ENCODE measurements around the gene AGBL4. TPM values are rescaled to one million over a fixed set of nuclear protein-coding genes. Genes with fewer than 3 reads are reported as not detected.

AGBL4 gene
- total RNA-seq, 1 donor from 2014 or later = 3.1 TPM

DNA sequence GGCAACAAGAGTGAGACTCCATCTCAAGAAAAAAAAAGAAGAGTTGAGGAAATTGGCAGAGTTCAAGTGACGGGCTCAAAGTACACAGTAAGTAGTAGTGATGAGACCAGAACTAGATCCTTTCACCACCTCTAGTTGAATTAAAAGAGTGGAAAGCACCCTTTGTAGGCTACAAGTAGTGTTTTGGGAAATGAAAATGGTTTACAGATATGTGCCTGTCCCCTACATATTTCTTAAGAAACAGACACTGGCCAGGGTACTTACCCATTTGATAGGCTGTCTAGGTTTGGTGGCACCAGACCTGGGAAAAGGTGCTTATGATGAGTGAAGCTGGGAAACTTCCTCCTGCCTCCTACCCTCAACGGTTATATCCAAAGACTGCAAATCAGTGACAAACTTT, 1083.4 kb downstream of the AGBL4 start:
- TF ChIP-seq, protein P1, sequence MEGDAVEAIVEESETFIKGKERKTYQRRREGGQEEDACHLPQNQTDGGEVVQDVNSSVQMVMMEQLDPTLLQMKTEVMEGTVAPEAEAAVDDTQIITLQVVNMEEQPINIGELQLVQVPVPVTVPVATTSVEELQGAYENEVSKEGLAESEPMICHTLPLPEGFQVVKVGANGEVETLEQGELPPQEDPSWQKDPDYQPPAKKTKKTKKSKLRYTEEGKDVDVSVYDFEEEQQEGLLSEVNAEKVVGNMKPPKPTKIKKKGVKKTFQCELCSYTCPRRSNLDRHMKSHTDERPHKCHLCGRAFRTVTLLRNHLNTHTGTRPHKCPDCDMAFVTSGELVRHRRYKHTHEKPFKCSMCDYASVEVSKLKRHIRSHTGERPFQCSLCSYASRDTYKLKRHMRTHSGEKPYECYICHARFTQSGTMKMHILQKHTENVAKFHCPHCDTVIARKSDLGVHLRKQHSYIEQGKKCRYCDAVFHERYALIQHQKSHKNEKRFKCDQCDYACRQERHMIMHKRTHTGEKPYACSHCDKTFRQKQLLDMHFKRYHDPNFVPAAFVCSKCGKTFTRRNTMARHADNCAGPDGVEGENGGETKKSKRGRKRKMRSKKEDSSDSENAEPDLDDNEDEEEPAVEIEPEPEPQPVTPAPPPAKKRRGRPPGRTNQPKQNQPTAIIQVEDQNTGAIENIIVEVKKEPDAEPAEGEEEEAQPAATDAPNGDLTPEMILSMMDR (IDR thresholded peaks at IDR 0.05; ENCODE audit: unreplicated experiment) = no peak
- no peak for DNase-seq (ENCODE audit: low spot score, unreplicated experiment)
- H3K9me3 Mint-ChIP-seq (ENCODE audit: low read depth) = no peaks in the 10 kb centered on the region
- H3K4me1 Mint-ChIP-seq (ENCODE audit: low read depth) = no peaks in the 10 kb centered on the region
- H3K27ac Mint-ChIP-seq = no peak overlapping the region
- no peaks in the 10 kb centered on the region for H3K27me3 Mint-ChIP-seq
- no peaks in the 10 kb centered on the region for H3K36me3 Mint-ChIP-seq (ENCODE audit: insufficient read depth)
- no peak overlapping the region for H3K4me3 Mint-ChIP-seq (ENCODE audit: low read depth)

DNA sequence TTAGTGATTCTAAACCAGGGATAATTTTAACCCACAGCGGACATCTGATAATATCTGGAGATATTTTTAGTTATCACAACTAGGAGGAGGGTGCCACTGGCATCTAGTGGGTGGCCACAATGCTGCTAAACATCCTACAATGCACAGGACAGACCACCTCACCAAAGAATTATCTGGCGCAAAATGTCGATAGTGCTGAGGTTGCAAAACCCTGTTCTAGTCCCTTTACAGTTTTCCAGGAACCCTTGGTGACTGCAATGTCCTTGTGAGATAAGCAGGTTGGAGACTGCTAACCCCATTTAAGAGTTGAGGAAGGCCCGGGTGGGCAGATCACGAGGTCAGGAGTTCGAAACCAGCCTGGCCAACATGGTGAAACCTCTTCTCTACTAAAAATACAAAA, 1083.9 kb downstream of the AGBL4 start:
- no peak for DNase-seq (ENCODE audit: low spot score, unreplicated experiment)
- Mint-ChIP-seq H3K9me3 (ENCODE audit: low read depth) (peaks cover under 1% of the 10 kb centered on the region), H3K27ac (no peak overlapping the region), H3K36me3 (ENCODE audit: insufficient read depth) (no peaks in the 10 kb centered on the region), H3K4me3 (ENCODE audit: low read depth) (no peak overlapping the region), H3K4me1 (ENCODE audit: low read depth) (no peaks in the 10 kb centered on the region), H3K27me3 (no peaks in the 10 kb centered on the region)
- TF ChIP-seq, protein P1 (IDR thresholded peaks at IDR 0.05; ENCODE audit: unreplicated experiment) = no peak

DNA sequence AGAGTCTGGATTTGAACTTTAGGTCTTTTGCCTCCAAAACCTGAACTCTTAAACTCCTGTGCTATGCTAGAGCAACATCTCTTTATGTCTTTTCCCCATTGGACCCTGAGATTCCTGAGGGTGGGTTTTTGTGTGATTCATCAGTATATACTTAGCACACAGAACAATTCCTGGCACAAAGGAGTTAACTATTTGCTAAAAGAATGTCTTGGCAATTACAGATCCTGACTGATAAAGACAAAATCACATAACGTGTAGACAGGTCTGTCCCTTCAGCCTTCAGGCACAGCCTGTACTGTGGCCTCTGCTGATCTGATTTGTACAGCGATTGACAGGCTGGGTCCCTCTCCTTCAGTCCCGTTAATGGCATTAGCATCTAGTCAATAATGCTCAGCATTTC, 1084.7 kb downstream of the AGBL4 start:
- Mint-ChIP-seq H3K27ac (no peak overlapping the region), H3K4me3 (ENCODE audit: low read depth) (no peak overlapping the region), H3K4me1 (ENCODE audit: low read depth) (no peaks in the 10 kb centered on the region), H3K36me3 (ENCODE audit: insufficient read depth) (no peaks in the 10 kb centered on the region), H3K9me3 (ENCODE audit: low read depth) (peaks cover 4% of the 10 kb centered on the region), H3K27me3 (no peaks in the 10 kb centered on the region)
- no peak for DNase-seq (ENCODE audit: low spot score, unreplicated experiment)
- TF ChIP-seq, protein P1 (IDR thresholded peaks at IDR 0.05; ENCODE audit: unreplicated experiment) = no peak

DNA sequence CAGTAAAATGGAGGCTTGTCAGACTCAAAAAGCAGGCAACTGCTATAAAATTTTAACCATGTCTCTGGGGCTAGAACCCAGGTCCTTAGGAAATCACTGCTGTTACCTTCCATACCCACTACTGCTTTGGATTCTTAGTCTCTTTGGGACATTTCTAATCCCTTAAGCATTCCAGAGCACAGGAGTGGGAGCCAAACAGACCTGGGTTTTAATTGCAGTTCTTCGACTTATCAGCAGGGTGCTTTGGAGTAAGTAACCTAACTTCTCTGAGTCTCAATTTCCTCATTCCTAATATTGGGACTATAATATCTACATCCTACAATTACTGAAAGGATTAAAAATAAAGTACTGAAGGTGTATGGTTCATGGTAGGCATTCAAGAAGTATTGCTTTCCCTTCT, 1086.0 kb downstream of the AGBL4 start:
- Mint-ChIP-seq H3K9me3 (ENCODE audit: low read depth) (peaks cover 4% of the 10 kb centered on the region), H3K4me3 (ENCODE audit: low read depth) (no peak overlapping the region), H3K27ac (no peak overlapping the region), H3K4me1 (ENCODE audit: low read depth) (no peaks in the 10 kb centered on the region), H3K36me3 (ENCODE audit: insufficient read depth) (no peaks in the 10 kb centered on the region), H3K27me3 (no peaks in the 10 kb centered on the region)
- no peak for DNase-seq (ENCODE audit: low spot score, unreplicated experiment)
- TF ChIP-seq, protein P1 (IDR thresholded peaks at IDR 0.05; ENCODE audit: unreplicated experiment) = no peak

DNA sequence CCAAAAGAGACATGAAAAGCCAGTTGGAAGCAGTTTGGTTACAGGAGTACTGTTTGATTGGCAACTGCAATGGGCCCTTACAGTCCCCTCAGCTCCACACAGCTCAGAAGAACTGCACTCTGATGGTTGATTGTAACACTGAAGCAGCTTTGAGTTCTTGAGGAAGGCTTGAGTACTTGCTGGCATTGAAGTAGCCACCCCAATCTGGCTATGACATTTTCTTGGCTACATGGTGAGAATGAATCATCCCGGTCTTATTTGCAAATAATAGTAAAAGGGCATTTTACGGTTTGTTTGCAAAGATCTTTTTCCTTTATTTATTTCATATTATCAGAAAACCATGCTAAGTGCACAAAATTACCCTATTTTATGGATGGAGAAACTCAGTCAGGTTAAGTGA, 1087.3 kb downstream of the AGBL4 start:
- DNase-seq (ENCODE audit: low spot score, unreplicated experiment) = no peak
- no peaks in the 10 kb centered on the region for H3K36me3 Mint-ChIP-seq (ENCODE audit: insufficient read depth)
- H3K4me3 Mint-ChIP-seq (ENCODE audit: low read depth) = no peak overlapping the region
- no peak overlapping the region for H3K27ac Mint-ChIP-seq
- TF ChIP-seq, protein P1 (IDR thresholded peaks at IDR 0.05; ENCODE audit: unreplicated experiment) = no peak
- H3K9me3 Mint-ChIP-seq (ENCODE audit: low read depth) = peaks cover 4% of the 10 kb centered on the region
- H3K4me1 Mint-ChIP-seq (ENCODE audit: low read depth) = no peaks in the 10 kb centered on the region
- H3K27me3 Mint-ChIP-seq = no peaks in the 10 kb centered on the region
